Coronary artery (tissue), 2 donors: Measurements from ENCODE around the gene FAM200C.

Experiments
- DNase-seq: peaks from one replicate; pipeline ENCODE4 v3.0.0-alpha.2; 2017; ENCODE audit warnings: low spot score
- H3K27ac ChIP-seq, 2 donors: fragments of 200-600 bp; sonication (generic); one replicate each; pipeline ENCODE4 v1.5.1; 2016 to 2019
- H3K4me3 ChIP-seq: fragments of 200-600 bp; sonication (generic); 2 replicates; pipeline ENCODE4 v1.5.1; 2016; ENCODE audit warnings: mild to moderate bottlenecking, moderate library complexity
- CTCF ChIP-seq: fragments of 200-600 bp; sonication (generic); IDR thresholded peaks from one replicate; pipeline ENCODE4 v1.5.1; 2019; ENCODE audit warnings: antibody characterized with exemption

The FAM200C gene

GRCh38 chr5:160435532-160435931 is 35.7 kb upstream of the FAM200C start:
- no peak for DNase-seq
- no peak overlapping the region for H3K27ac ChIP-seq
- TF ChIP-seq CTCF = no peak
- no peak overlapping the region for H3K4me3 ChIP-seq

DNA sequence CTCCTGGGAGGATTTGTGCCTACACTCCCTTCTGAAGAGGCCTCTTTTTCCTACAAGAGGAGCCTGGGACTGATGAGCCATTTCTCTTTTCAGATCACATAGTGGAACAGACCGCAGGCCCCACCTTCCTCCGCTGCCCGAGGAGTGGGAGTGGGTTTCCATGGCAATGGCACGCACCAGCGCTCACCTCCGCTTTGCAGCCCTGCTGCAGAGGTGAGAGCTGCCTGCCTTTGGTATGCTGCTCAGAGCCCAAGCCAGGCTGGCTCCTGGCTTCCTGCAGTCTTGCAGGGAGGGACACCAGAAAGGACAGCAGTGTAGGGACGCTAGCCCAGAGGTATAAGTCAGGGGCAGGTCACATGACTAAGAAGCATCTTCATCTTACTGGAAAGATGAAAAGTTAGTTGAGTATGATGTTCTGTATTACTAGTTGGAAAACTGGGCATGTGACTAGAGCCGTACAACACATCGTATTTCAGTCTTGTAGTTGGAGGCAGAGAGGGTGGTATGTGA is 34.2 kb upstream of the FAM200C start:
- DNase-seq = no peak
- Histone ChIP-seq H3K4me3 (no peak overlapping the region), H3K27ac (no peak overlapping the region)
- no peak for TF ChIP-seq CTCF

DNA sequence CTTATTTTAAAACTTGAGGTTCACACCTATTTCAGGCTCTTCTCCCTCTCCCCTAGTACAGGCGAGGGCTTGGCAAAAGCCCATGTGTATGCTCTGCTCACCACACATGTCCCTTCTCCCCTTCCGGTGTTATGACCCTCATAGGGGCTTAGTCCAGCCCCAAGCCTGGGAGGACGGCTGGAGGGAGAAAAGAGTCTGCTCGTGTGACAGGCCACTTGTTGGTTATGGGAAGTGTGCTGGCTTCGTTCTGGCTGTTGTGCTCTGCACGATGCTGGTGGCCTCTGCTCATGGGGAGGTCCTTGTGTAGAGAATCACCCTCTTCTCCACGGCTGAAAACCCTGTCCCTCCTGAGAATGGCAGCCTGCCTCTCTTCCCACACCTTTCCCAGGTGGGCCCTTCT is 32.9 kb upstream of the FAM200C start:
- Histone ChIP-seq H3K27ac (no peak overlapping the region), H3K4me3 (no peak overlapping the region)
- TF ChIP-seq CTCF = no peak
- DNase-seq = no peak

GRCh38 chr5:160432196-160432595 is 32.3 kb upstream of the FAM200C start:
- no peak for DNase-seq
- Histone ChIP-seq H3K27ac (no peak overlapping the region), H3K4me3 (no peak overlapping the region)
- TF ChIP-seq CTCF = no peak

DNA sequence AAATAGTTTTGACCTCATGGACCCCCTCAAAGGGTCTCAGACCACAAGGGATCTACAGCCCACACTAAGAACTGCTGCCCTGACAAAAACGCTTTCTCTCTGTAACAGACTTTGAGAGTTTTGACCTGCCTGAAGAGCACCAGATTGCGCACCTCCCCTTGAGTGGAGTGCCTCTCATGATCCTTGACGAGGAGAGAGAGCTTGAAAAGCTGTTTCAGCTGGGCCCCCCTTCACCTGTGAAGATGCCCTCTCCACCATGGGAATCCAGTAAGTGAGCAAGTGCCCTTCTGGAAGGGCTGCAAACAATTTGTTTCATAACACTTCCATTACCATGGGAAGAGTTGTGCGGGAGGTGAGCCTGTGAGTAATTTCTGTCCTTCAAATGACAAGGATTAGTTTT is 27.8 kb upstream of the FAM200C start:
- no peak for DNase-seq
- no peak overlapping the region for H3K4me3 ChIP-seq

GRCh38 chr5:160423099-160423498 is 23.2 kb upstream of the FAM200C start:
- Histone ChIP-seq H3K27ac (no peak overlapping the region), H3K4me3 (no peak overlapping the region)
- no peak for TF ChIP-seq CTCF
- no peak for DNase-seq

More for the DNA sequence above, 27.8 kb upstream of the FAM200C start:
- no peak for TF ChIP-seq CTCF
- no peak overlapping the region for H3K27ac ChIP-seq

DNA sequence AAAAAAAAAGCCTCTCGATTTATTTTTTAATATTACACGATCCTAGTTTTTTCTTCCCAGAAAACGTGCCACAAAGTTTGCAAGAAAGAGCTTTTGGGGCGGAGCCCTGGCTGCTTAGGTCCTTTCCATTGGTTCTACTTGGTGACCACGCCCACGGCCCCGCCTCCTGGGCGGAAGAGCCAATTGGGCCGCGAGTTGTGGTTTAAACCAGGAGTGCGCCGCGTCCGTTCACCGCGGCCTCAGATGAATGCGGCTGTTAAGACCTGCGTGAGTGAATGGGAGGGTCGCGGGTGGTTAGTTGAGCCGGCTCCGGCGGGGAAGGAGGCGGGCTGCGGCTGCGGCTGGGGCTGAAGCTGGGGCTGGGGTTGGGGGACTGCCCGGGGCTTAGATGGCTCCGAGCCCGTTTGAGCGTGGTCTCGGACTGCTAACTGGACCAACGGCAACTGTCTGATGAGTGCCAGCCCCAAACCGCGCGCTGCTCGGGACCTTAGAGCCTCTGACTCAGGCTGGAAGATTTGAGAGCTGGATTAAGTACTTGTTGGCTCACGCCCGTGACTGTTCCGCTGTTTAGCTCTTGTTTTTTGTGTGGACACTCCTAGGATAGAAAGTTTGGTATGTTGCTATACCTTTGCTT is 21.9 kb upstream of the FAM200C start, which contains the start of gene PTTG1:
Gene PTTG1 (plus strand): TSS at position 231 of the 634 bp plus-strand sequence. CDS start 458 bp downstream, outside the sequence.
- Histone ChIP-seq H3K27ac (peak within 1 kb of the TSS; percentile 75 to 91), H3K4me3 (peak within 1 kb of the TSS; percentile 84)
- peak; percentile 95 for DNase-seq
- TF ChIP-seq CTCF = no peak
